Dendritic cell treated with granulocyte-macrophage colony-stimulating factor and Interleukin-4, amounts not matched to agents 40 ng/mL and 50 ng/mL, for 4 days (primary cell): ENCODE data around the gene MYBPC1.
"Not testable (repeated sequence)": the region's sequence is repeated elsewhere in the genome, so short reads cannot be mapped to it uniquely, and the experiment has no call there.

Experiments
- H3K27ac Mint-ChIP-seq: one replicate; pipeline ENCODE4 v1.8.0; 2022; ENCODE audit warnings: mild to moderate bottlenecking, mixed read lengths
- H3K27me3 Mint-ChIP-seq: one replicate; pipeline ENCODE4 v1.8.0; 2022; ENCODE audit warnings: mild to moderate bottlenecking, mixed read lengths
- H3K36me3 Mint-ChIP-seq: one replicate; pipeline ENCODE4 v1.8.0; 2022; ENCODE audit warnings: low read depth, mixed read lengths
- H3K4me1 Mint-ChIP-seq: one replicate; pipeline ENCODE4 v1.8.0; 2022; ENCODE audit warnings: low read depth, mixed read lengths
- H3K4me3 Mint-ChIP-seq: one replicate; pipeline ENCODE4 v1.8.0; 2022; ENCODE audit warnings: mild to moderate bottlenecking, moderate library complexity, mixed read lengths
- H3K9me3 Mint-ChIP-seq: one replicate; pipeline ENCODE4 v1.8.0; 2022; ENCODE audit warnings: mixed read lengths
- intact Hi-C: fragments of 100-400 bp; cut with micrococcal nuclease; formaldehyde crosslinking; loops from one replicate; pipeline ENCODE4 v1.15.0; 2022

MYBPC1 gene, protein sequence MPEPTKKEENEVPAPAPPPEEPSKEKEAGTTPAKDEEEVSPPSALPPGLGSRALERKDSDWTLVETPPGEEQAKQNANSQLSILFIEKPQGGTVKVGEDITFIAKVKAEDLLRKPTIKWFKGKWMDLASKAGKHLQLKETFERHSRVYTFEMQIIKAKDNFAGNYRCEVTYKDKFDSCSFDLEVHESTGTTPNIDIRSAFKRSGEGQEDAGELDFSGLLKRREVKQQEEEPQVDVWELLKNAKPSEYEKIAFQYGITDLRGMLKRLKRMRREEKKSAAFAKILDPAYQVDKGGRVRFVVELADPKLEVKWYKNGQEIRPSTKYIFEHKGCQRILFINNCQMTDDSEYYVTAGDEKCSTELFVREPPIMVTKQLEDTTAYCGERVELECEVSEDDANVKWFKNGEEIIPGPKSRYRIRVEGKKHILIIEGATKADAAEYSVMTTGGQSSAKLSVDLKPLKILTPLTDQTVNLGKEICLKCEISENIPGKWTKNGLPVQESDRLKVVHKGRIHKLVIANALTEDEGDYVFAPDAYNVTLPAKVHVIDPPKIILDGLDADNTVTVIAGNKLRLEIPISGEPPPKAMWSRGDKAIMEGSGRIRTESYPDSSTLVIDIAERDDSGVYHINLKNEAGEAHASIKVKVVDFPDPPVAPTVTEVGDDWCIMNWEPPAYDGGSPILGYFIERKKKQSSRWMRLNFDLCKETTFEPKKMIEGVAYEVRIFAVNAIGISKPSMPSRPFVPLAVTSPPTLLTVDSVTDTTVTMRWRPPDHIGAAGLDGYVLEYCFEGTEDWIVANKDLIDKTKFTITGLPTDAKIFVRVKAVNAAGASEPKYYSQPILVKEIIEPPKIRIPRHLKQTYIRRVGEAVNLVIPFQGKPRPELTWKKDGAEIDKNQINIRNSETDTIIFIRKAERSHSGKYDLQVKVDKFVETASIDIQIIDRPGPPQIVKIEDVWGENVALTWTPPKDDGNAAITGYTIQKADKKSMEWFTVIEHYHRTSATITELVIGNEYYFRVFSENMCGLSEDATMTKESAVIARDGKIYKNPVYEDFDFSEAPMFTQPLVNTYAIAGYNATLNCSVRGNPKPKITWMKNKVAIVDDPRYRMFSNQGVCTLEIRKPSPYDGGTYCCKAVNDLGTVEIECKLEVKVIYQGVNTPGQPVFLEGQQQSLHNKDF

GRCh38 chr12:101594700-101595099, at the start of gene MYBPC1:
MYBPC1 (plus strand) TSS chr12:101594971; CDS start chr12:101595071, 100 bp downstream.
- no peak within 1 kb of the TSS for H3K27ac Mint-ChIP-seq
- peaks cover 14% of the 10 kb centered on the region for H3K4me1 Mint-ChIP-seq
- no peaks in the 10 kb centered on the region for H3K36me3 Mint-ChIP-seq
- intact Hi-C loops: no loop called here
- no peaks in the 10 kb centered on the region for H3K9me3 Mint-ChIP-seq
- H3K27me3 Mint-ChIP-seq: peaks cover 6% of the 10 kb centered on the region
- H3K4me3 Mint-ChIP-seq: no peak within 1 kb of the TSS

DNA sequence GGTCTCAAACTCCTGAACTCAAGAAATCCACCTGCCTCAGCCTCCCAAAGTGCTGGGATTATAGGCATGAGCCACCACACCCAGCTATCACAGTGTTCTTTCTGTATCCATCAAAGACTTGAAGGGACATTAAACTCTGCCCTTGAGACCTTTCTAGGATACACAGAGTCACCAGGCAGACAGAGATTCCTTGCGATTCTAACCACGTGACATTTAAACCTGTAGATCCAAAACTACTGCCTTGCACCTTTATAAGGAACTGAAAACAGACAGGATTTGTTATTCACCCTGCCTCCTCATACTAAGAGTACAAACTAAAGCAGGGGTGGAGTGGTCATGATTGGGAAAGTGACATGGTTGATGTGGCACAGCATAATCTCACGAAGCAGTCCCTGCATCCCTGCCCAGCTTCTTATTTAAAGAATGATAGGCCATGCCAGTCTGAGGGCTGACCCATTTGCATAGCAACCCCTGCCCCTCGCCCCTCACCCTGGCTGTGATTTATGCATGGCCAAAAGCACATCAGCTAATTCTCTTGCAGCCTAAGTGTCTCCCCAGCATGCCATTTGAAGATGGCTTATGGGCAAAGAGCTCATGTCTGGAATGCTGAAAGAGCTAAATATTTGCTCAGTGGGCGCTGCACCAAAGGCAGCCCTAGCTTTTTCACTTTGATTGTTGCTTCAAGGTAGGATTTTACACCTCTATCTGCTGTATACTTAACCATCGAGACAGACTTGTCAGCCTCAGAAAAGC, 43.2 kb upstream of the MYBPC1 start:
- no peaks in the 10 kb centered on the region for H3K9me3 Mint-ChIP-seq
- H3K27ac Mint-ChIP-seq: no peak overlapping the region
- no peaks in the 10 kb centered on the region for H3K36me3 Mint-ChIP-seq
- no peaks in the 10 kb centered on the region for H3K27me3 Mint-ChIP-seq
- H3K4me3 Mint-ChIP-seq: no peak overlapping the region
- peaks cover 5% of the 10 kb centered on the region for H3K4me1 Mint-ChIP-seq
- intact Hi-C loops: no loop called here

GRCh38 chr12:101552277-101552676, 42.5 kb upstream of the MYBPC1 start:
- Mint-ChIP-seq H3K9me3 (no peaks in the 10 kb centered on the region), H3K27ac (no peak overlapping the region), H3K4me3 (no peak overlapping the region), H3K36me3 (no peaks in the 10 kb centered on the region), H3K4me1 (peaks cover 5% of the 10 kb centered on the region), H3K27me3 (no peaks in the 10 kb centered on the region)
- intact Hi-C loops: no loop called here

GRCh38 chr12:101557094-101557493, 37.7 kb upstream of the MYBPC1 start:
- intact Hi-C loops: no loop called here
- H3K27ac Mint-ChIP-seq: no peak overlapping the region
- H3K4me3 Mint-ChIP-seq: no peak overlapping the region
- H3K27me3 Mint-ChIP-seq: no peaks in the 10 kb centered on the region
- H3K36me3 Mint-ChIP-seq: no peaks in the 10 kb centered on the region
- H3K4me1 Mint-ChIP-seq: peaks cover 5% of the 10 kb centered on the region
- peaks cover 9% of the 10 kb centered on the region for H3K9me3 Mint-ChIP-seq

DNA sequence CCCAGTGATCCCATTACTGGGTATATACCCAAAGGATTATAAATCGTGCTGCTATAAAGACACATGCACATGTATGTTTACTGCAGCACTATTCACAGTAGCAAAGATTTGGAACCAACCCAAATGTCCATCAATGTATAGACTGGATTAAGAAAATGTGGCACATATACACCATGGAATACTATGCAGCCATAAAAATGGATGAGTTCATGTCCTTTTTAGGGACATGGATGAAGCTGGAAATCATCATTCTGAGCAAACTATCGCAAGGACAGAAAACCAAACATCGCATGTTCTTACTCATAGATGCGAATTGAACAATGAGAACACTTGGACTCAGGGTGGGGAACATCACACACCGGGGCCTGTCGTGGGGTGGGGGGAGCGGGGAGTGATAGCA, 36.0 kb upstream of the MYBPC1 start:
- H3K4me3 Mint-ChIP-seq, H3K27me3 Mint-ChIP-seq, H3K27ac Mint-ChIP-seq, H3K36me3 Mint-ChIP-seq, intact Hi-C loops, H3K9me3 Mint-ChIP-seq: not testable (repeated sequence)
- peaks cover 10% of the 10 kb centered on the region for H3K4me1 Mint-ChIP-seq

- peaks cover 17% of the 10 kb centered on the region for H3K4me1 Mint-ChIP-seq
- peaks cover 9% of the 10 kb centered on the region for H3K9me3 Mint-ChIP-seq
- no peak overlapping the region for H3K27ac Mint-ChIP-seq
- no peak overlapping the region for H3K4me3 Mint-ChIP-seq
- no peaks in the 10 kb centered on the region for H3K27me3 Mint-ChIP-seq
- intact Hi-C loops: no loop called here
- no peaks in the 10 kb centered on the region for H3K36me3 Mint-ChIP-seq
Observed at GRCh38 chr12:101563212-101563611, 31.6 kb upstream of the MYBPC1 start.

DNA sequence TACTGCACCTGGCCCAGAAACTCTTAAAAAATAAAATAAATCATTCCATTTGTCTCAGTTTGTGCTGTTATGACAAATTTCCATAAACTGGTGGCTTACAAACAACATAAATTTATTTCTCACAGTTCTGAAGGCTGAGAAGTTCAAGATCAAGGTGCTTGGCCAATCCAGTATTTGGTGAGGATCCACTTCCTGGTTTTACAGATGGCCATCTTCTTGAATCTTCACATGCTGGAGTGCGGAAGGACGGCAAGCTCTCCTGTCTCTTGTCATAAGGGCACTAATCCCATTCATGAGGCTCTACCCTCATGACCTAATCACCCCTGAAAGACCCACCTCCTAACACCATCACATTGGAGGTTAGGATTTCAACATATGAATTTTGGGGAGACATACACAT, 29.9 kb upstream of the MYBPC1 start:
- Mint-ChIP-seq H3K27me3 (no peaks in the 10 kb centered on the region), H3K4me1 (peaks cover 18% of the 10 kb centered on the region), H3K9me3 (peaks cover 6% of the 10 kb centered on the region), H3K36me3 (no peaks in the 10 kb centered on the region), H3K27ac (no peak overlapping the region), H3K4me3 (no peak overlapping the region)
- intact Hi-C loops: no loop called here

DNA sequence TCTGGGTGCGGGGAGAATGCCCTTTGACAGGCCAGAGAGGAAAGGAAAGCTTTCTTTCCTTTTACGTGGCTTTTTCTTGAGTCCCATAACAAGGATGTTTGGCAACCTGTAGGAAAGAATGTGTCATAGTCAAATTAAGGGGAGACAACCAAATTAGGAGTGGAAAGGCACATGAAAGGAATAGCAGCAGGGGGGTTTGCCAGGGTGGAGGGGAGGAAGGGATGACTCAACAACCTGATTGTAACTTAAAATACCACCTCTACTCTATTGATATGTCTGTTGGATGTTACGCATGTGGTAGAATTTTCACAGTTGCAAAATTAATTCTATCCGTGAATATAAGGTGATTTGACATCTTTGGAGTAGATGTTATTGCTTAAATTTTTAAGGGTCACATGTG, 28.5 kb upstream of the MYBPC1 start:
- H3K27ac Mint-ChIP-seq: no peak overlapping the region
- H3K9me3 Mint-ChIP-seq: no peaks in the 10 kb centered on the region
- no peak overlapping the region for H3K4me3 Mint-ChIP-seq
- H3K27me3 Mint-ChIP-seq: no peaks in the 10 kb centered on the region
- H3K36me3 Mint-ChIP-seq: no peaks in the 10 kb centered on the region
- peaks cover 23% of the 10 kb centered on the region for H3K4me1 Mint-ChIP-seq
- intact Hi-C loops: no loop called here

GRCh38 chr12:101567918-101568317, 26.9 kb upstream of the MYBPC1 start:
- Mint-ChIP-seq H3K36me3 (no peaks in the 10 kb centered on the region), H3K9me3 (no peaks in the 10 kb centered on the region), H3K4me1 (peaks cover 23% of the 10 kb centered on the region), H3K4me3 (no peak overlapping the region), H3K27me3 (no peaks in the 10 kb centered on the region), H3K27ac (no peak overlapping the region)
- intact Hi-C loops: no loop called here

- no peaks in the 10 kb centered on the region for H3K36me3 Mint-ChIP-seq
- peaks cover 16% of the 10 kb centered on the region for H3K4me1 Mint-ChIP-seq
- no peaks in the 10 kb centered on the region for H3K27me3 Mint-ChIP-seq
- no peaks in the 10 kb centered on the region for H3K9me3 Mint-ChIP-seq
- no peak overlapping the region for H3K4me3 Mint-ChIP-seq
- no peak overlapping the region for H3K27ac Mint-ChIP-seq
- intact Hi-C loops: loop anchor here (5.0 to 10.0 kb wide), 2 partner anchors 192 to 255 kb away; no protein-coding TSS in a partner anchor
Observed at GRCh38 chr12:101570047-101570446, 24.7 kb upstream of the MYBPC1 start.

GRCh38 chr12:101571105-101571504, 23.7 kb upstream of the MYBPC1 start:
- Mint-ChIP-seq H3K9me3 (no peaks in the 10 kb centered on the region), H3K27me3 (no peaks in the 10 kb centered on the region), H3K27ac (no peak overlapping the region), H3K4me1 (peaks cover 7% of the 10 kb centered on the region), H3K4me3 (no peak overlapping the region), H3K36me3 (no peaks in the 10 kb centered on the region)
- intact Hi-C loops: loop anchor here (5.0 to 10.0 kb wide), 2 partner anchors 191 to 254 kb away; no protein-coding TSS in a partner anchor

GRCh38 chr12:101573743-101574142, 21.0 kb upstream of the MYBPC1 start:
- intact Hi-C loops: loop anchor here (5.0 to 10.0 kb wide), 2 partner anchors 189 to 251 kb away; no protein-coding TSS in a partner anchor
- no peaks in the 10 kb centered on the region for H3K9me3 Mint-ChIP-seq
- H3K27me3 Mint-ChIP-seq: no peaks in the 10 kb centered on the region
- no peak overlapping the region for H3K27ac Mint-ChIP-seq
- H3K4me3 Mint-ChIP-seq: no peak overlapping the region
- no peaks in the 10 kb centered on the region for H3K36me3 Mint-ChIP-seq
- H3K4me1 Mint-ChIP-seq: peaks cover 5% of the 10 kb centered on the region

DNA sequence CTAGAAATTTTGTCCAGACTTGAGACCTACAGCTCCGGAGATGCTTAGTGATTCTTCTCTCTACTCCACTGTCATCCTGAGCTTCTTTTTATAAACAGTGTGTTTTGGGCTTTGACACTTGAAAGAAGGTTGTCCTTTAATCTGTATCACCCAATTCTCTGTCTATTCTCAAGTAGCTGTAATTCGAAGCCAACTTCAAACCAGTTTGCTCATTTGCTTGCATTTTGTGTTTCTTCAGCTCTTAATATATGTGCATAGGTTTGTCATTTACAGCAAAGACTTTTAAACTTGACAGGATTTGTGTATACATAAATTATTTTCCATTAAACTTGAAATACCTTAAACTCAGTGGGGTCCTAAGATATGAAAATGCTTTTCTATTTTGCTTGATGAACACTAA, 16.4 kb upstream of the MYBPC1 start:
- Mint-ChIP-seq H3K4me1 (no peaks in the 10 kb centered on the region), H3K4me3 (no peak overlapping the region), H3K9me3 (no peaks in the 10 kb centered on the region), H3K27me3 (no peaks in the 10 kb centered on the region), H3K36me3 (no peaks in the 10 kb centered on the region), H3K27ac (no peak overlapping the region)
- intact Hi-C loops: loop anchor here (10.0 kb wide), 1 partner anchor 246 kb away; no protein-coding TSS in a partner anchor
